Measurements from ENCODE around the gene KIN.
"Not testable (repeated sequence)": the region's sequence is repeated elsewhere in the genome, so short reads cannot be mapped to it uniquely, and the experiment has no call there.

KIN gene

DNA sequence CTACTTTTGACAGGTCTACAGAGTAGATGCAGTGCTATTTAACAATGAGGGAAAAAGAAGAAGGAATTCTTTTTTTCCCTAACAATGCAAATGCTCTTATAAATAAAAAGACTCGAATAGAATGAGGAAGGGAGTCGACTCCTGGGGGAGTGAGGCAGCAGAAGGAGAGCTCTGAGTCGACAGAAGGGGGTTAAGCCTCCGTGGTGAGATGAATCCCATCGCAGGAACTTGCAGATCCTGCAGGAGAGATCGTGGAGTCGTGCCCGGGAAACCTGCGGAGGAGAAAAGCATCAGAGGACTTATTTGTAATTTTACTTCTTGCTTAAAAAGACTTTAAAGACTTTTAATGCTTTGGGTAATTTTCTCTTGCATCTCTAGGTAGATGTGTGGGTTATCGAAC is 67.3 kb downstream of the KIN start:
- Histone ChIP-seq H3K4me3 (ENCODE audit: low read depth, low read length) (no peak overlapping the region), H3K27me3 (replicated peaks) (no peaks in the 10 kb centered on the region), H3K36me3 (replicated peaks) (no peaks in the 10 kb centered on the region), H3K27ac (no peak overlapping the region)
- in situ Hi-C loops (cut with HindIII; ENCODE audit: low pct_ligation_motif_present, low sequenced_read_pairs), result no loop called here
- TF ChIP-seq, protein P1, sequence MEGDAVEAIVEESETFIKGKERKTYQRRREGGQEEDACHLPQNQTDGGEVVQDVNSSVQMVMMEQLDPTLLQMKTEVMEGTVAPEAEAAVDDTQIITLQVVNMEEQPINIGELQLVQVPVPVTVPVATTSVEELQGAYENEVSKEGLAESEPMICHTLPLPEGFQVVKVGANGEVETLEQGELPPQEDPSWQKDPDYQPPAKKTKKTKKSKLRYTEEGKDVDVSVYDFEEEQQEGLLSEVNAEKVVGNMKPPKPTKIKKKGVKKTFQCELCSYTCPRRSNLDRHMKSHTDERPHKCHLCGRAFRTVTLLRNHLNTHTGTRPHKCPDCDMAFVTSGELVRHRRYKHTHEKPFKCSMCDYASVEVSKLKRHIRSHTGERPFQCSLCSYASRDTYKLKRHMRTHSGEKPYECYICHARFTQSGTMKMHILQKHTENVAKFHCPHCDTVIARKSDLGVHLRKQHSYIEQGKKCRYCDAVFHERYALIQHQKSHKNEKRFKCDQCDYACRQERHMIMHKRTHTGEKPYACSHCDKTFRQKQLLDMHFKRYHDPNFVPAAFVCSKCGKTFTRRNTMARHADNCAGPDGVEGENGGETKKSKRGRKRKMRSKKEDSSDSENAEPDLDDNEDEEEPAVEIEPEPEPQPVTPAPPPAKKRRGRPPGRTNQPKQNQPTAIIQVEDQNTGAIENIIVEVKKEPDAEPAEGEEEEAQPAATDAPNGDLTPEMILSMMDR (IDR thresholded peaks at IDR 0.05; ENCODE audit: low read depth, low read length, missing control alignments), result no peak
- DNase-seq, result no peak

- in situ Hi-C loops (cut with HindIII; ENCODE audit: low pct_ligation_motif_present, low sequenced_read_pairs), result no loop called here
- TF ChIP-seq, protein P1 (IDR thresholded peaks at IDR 0.05; ENCODE audit: low read depth, low read length, missing control alignments), result no peak
- no peak overlapping the region for H3K4me3 ChIP-seq (ENCODE audit: low read depth, low read length)
- H3K27ac ChIP-seq, result no peak overlapping the region
- no peaks in the 10 kb centered on the region for H3K36me3 ChIP-seq (replicated peaks)
- no peaks in the 10 kb centered on the region for H3K27me3 ChIP-seq (replicated peaks)
- no peak for DNase-seq
These were observed 69.1 kb downstream of the KIN start for GRCh38 chr10:7718685-7719084.

- in situ Hi-C loops (cut with HindIII; ENCODE audit: low pct_ligation_motif_present, low sequenced_read_pairs), result no loop called here
- Histone ChIP-seq H3K27ac (no peak overlapping the region), H3K36me3 (replicated peaks) (no peaks in the 10 kb centered on the region), H3K4me3 (ENCODE audit: low read depth, low read length) (no peak overlapping the region), H3K27me3 (replicated peaks) (no peaks in the 10 kb centered on the region)
- TF ChIP-seq, protein P1 (IDR thresholded peaks at IDR 0.05; ENCODE audit: low read depth, low read length, missing control alignments), result no peak
- no peak for DNase-seq
These were observed 70.0 kb downstream of the KIN start for GRCh38 chr10:7717767-7718166.

- Histone ChIP-seq H3K36me3 (replicated peaks) (no peaks in the 10 kb centered on the region), H3K27me3 (replicated peaks) (no peaks in the 10 kb centered on the region), H3K27ac (no peak overlapping the region), H3K4me3 (ENCODE audit: low read depth, low read length) (no peak overlapping the region)
- no peak for DNase-seq
- TF ChIP-seq, protein P1 (IDR thresholded peaks at IDR 0.05; ENCODE audit: low read depth, low read length, missing control alignments), result no peak
- in situ Hi-C loops (cut with HindIII; ENCODE audit: low pct_ligation_motif_present, low sequenced_read_pairs), result no loop called here
These were observed 72.3 kb downstream of the KIN start for GRCh38 chr10:7715515-7715914.

DNA sequence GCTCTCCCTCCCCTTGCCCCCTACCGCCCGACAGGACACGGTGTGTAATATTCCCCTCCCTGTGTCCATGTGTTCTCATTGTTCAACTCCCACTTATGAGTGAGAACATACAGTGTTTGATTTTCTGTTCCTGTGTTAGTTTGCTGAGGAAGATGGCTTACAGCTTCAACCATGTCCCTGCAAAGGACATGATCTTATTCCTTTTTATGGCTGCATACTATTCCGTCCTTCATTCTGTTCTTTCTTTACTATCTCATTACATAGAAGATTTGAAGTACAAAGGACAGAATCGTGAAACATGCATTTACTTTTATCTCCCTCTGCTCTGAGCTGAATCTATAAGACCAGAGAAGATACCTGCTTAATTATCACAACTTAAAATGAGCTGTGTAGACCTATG is 76.7 kb downstream of the KIN start:
- DNase-seq; H3K36me3 ChIP-seq (replicated peaks); in situ Hi-C loops (cut with HindIII; ENCODE audit: low pct_ligation_motif_present, low sequenced_read_pairs); H3K27ac ChIP-seq; H3K4me3 ChIP-seq (ENCODE audit: low read depth, low read length); H3K27me3 ChIP-seq (replicated peaks): not testable (repeated sequence)

DNA sequence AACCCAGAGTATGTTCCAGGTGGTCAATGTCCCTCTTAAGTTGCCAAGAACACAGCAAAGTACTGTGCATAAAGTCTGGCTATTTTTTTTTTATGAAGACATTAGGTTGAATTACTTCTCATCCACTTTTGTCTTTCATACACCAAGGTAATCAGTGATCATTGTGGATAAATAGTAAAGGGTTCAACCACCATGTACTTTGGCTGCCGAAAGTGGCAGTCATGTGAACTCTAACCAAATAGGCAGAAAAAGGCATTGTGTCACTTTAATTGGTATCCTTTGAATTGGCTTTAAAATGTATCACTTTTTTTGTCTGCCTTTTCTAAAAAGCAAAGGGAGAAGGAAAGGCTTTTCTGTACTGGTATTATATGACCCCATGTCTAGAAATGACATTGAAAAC is 77.3 kb downstream of the KIN start:
- DNase-seq, result no peak
- H3K4me3 ChIP-seq (ENCODE audit: low read depth, low read length), result no peak overlapping the region
- no peak overlapping the region for H3K27ac ChIP-seq
- H3K27me3 ChIP-seq (replicated peaks), result no peaks in the 10 kb centered on the region
- in situ Hi-C loops (cut with HindIII; ENCODE audit: low pct_ligation_motif_present, low sequenced_read_pairs), result no loop called here
- no peaks in the 10 kb centered on the region for H3K36me3 ChIP-seq (replicated peaks)
- TF ChIP-seq, protein P1 (IDR thresholded peaks at IDR 0.05; ENCODE audit: low read depth, low read length, missing control alignments), result no peak

All from brain microvascular endothelial cell (primary cell).